A549 (cell line): ENCODE measurements around the gene GHR. TPM values are rescaled to one million over a fixed set of nuclear protein-coding genes. Genes with fewer than 3 reads are reported as not detected.

ENCODE experiments used
- ATAC-seq, 2 experiments: fragments of 200-7000 bp in 1 of 2; fragments of >200 bp in 1 of 2; cut with Nextera tagmentation in 1 of 2; cut with Tn5 transposase in 1 of 2; 3 replicates each; pipeline versions ENCODE4 v1.8.0 to v1.9.1; 2018 to 2020; ENCODE audit warnings: mild to moderate bottlenecking in 1 of 2, moderate library complexity in 1 of 2
- CTCF ChIA-PET: fragments of 300-600 bp; sonication (Branson Sonifier 250); formaldehyde crosslinking; extraction: SDS; loops from one replicate; lab custom pipeline; 2021; ENCODE audit warnings: antibody characterized with exemption, inconsistent platforms; lab: Yijun Ruan, JAX
- POLR2A ChIA-PET: fragments of 350-600 bp; formaldehyde crosslinking; extraction: SDS; loops from one replicate; lab custom pipeline; 2021; ENCODE audit warnings: antibody characterized with exemption, inconsistent platforms; lab: Yijun Ruan, JAX
- DNase-seq, 2 experiments: peaks; one replicate each; pipeline versions ENCODE4 v3.0.0 to v3.0.0-alpha.2; 2011 to 2016; ENCODE audit warnings: low read depth in 1 of 2, low spot score in 1 of 2
- FAIRE-seq: peaks from 2 replicates; lab custom pipeline; 2011; peaks lifted over from hg19 to GRCh38; lab: Jason Lieb, UNC
- H3K27ac ChIP-seq, 2 experiments: fragments of >200 bp; sonication (Bioruptor Twin); formaldehyde crosslinking; 3 replicates each; pipeline ENCODE4 v1.5.1; 2016 to 2017
- H3K4me1 ChIP-seq: fragments of >200 bp; sonication (Bioruptor Twin); formaldehyde crosslinking; 3 replicates; pipeline ENCODE4 v1.6.1; 2016
- H3K4me2 ChIP-seq: fragments of >200 bp; sonication (Bioruptor Twin); formaldehyde crosslinking; 3 replicates; pipeline ENCODE4 v1.6.1; 2016
- H3K4me3 ChIP-seq: fragments of >200 bp; sonication (Bioruptor Twin); formaldehyde crosslinking; 3 replicates; pipeline ENCODE4 v1.5.1; 2016
- H3K9me3 ChIP-seq: fragments of >200 bp; sonication (Bioruptor Twin); formaldehyde crosslinking; 3 replicates; pipeline ENCODE4 v1.6.1; 2016
- ATOH8 ChIP-seq: fragments of 250-450 bp; sonication (Bioruptor Pico); IDR thresholded peaks from 2 replicates; pipeline ENCODE4 v1.5.0; 2020; ENCODE audit warnings: low read depth, mild to moderate bottlenecking, moderate library complexity
- BCL3 ChIP-seq: fragments of >200 bp; sonication (Bioruptor Twin); formaldehyde crosslinking; IDR thresholded peaks from 3 replicates; pipeline ENCODE4 v1.6.1; 2016
- BHLHE40 ChIP-seq: IDR thresholded peaks from 2 replicates; pipeline ENCODE4 v1.6.1; 2012; ENCODE audit warnings: low read depth, low read length, inconsistent platforms
- CBX2 ChIP-seq: fragments of 200-600 bp; sonication (generic); IDR thresholded peaks from 2 replicates; pipeline ENCODE4 v1.6.1; 2016; ENCODE audit warnings: low read depth, mild to moderate bottlenecking, borderline replicate concordance
- EP300 ChIP-seq, 2 experiments: fragments of >200 bp; sonication (Bioruptor Twin); formaldehyde crosslinking; IDR thresholded peaks; 2 replicates in 1 of 2; 3 replicates in 1 of 2; pipeline ENCODE4 v1.6.1; 2016 to 2017
- FOSB ChIP-seq: fragments of 250-450 bp; sonication (Bioruptor Pico); IDR thresholded peaks from 2 replicates; pipeline ENCODE4 v1.5.0; 2020; ENCODE audit warnings: mild to moderate bottlenecking, moderate library complexity
- FOSL2 ChIP-seq, 2 experiments: fragments of 450-650 bp in 1 of 2; fragments of >200 bp in 1 of 2; sonication (Bioruptor Twin) in 1 of 2; formaldehyde crosslinking; IDR thresholded peaks; 2 replicates each; pipeline versions ENCODE4 v1.5.0 to v1.6.1; 2016 to 2020; ENCODE audit warnings: mild to moderate bottlenecking in 1 of 2, moderate library complexity in 1 of 2
- GATA3 ChIP-seq: IDR thresholded peaks from 2 replicates; pipeline ENCODE4 v1.6.1; 2012; ENCODE audit warnings: borderline replicate concordance
- HES2 ChIP-seq: fragments of >200 bp; sonication (Bioruptor Twin); formaldehyde crosslinking; IDR thresholded peaks from 2 replicates; pipeline ENCODE4 v1.6.1; 2016
- HEYL ChIP-seq: fragments of 250-450 bp; sonication (Bioruptor Pico); IDR thresholded peaks from 2 replicates; pipeline ENCODE4 v1.8.0; 2021; ENCODE audit warnings: mild to moderate bottlenecking, moderate library complexity
- HOXB13 ChIP-seq: fragments of 250-450 bp; sonication (Bioruptor Pico); IDR thresholded peaks from 2 replicates; pipeline ENCODE4 v1.5.0; 2020; ENCODE audit warnings: low read depth, mild to moderate bottlenecking, moderate library complexity
- JUN ChIP-seq, 2 experiments: fragments of >200 bp; sonication (Bioruptor Twin); formaldehyde crosslinking; IDR thresholded peaks; 2 replicates in 1 of 2; 3 replicates in 1 of 2; pipeline ENCODE4 v1.6.1; 2016 to 2017
- MAFK ChIP-seq: fragments of 450-650 bp; IDR thresholded peaks from 2 replicates; pipeline ENCODE4 v1.6.1; 2014; ENCODE audit not compliant: partially characterized antibody
- MYC ChIP-seq: IDR thresholded peaks from 2 replicates; pipeline ENCODE4 v1.6.1; 2012; ENCODE audit warnings: mild to moderate bottlenecking, inconsistent platforms, low read length, improper control_type of control experiment, borderline replicate concordance
- NFE2L2 ChIP-seq: fragments of 150-350 bp; conservative IDR thresholded peaks from 2 replicates; pipeline ENCODE4 v1.6.1; 2014; ENCODE audit warnings: low read length
- NPAS2 ChIP-seq: fragments of 250-450 bp; sonication (Bioruptor Pico); IDR thresholded peaks from 2 replicates; pipeline ENCODE4 v1.8.0; 2022; ENCODE audit warnings: mild to moderate bottlenecking, moderate library complexity, borderline replicate concordance
- RCOR1 ChIP-seq: fragments of 150-350 bp; IDR thresholded peaks from 2 replicates; pipeline ENCODE4 v1.6.1; 2014; ENCODE audit warnings: antibody characterized with exemption, low read length, low read depth
- RNF2 ChIP-seq: fragments of 200-600 bp; sonication (generic); IDR thresholded peaks from 2 replicates; pipeline ENCODE4 v1.6.1; 2016; ENCODE audit warnings: low read depth, mild to moderate bottlenecking, antibody characterized with exemption, moderate library complexity, borderline replicate concordance
- TFCP2L1 ChIP-seq: fragments of 250-450 bp; sonication (Bioruptor Pico); IDR thresholded peaks from 2 replicates; pipeline ENCODE4 v1.5.0; 2021; ENCODE audit warnings: mild to moderate bottlenecking
- ZC3H11A ChIP-seq: fragments of 450-650 bp; IDR thresholded peaks from 2 replicates; pipeline ENCODE4 v1.6.1; 2014; ENCODE audit warnings: antibody characterized with exemption, mild to moderate bottlenecking
- ZFP36 ChIP-seq: fragments of 450-650 bp; IDR thresholded peaks from 2 replicates; pipeline ENCODE4 v1.6.1; 2014; ENCODE audit warnings: borderline replicate concordance; ENCODE audit not compliant: partially characterized antibody
- ZNF302 ChIP-seq: fragments of 250-450 bp; sonication (Bioruptor Pico); IDR thresholded peaks from 2 replicates; pipeline ENCODE4 v1.9.0; 2021; ENCODE audit warnings: inconsistent platforms, mild to moderate bottlenecking, moderate library complexity
- WGBS: methylation state at CpG from one replicate; pipeline ENCODE4 v1.1.6; 2017; ENCODE audit errors: missing lambda C conversion rate; 5-methylcytosine and 5-hydroxymethylcytosine counted together
- polyA plus RNA-seq, 4 experiments: library from polyadenylated mRNA; depleted of rRNA in 3 of 4; stranded (reverse); fragments of >200 nt; fragmentation: RNase III in 1 of 4; extraction: RNeasy Plus Mini Kit Qiagen cat#74134 plus additional on column Dnase treatment in 1 of 4; gene quantifications; 2 replicates in 3 of 4; 3 replicates in 1 of 4; pipeline ENCODE4 v1.2.3, GENCODE V29; 2011 to 2017
- TF ChIP-seq, protein P1 (sequence below): IDR thresholded peaks from 2 replicates; pipeline ENCODE4 v1.6.1; 2012
- TF ChIP-seq, protein P2 (sequence below): fragments of >200 bp; sonication (Bioruptor Twin); formaldehyde crosslinking; IDR thresholded peaks from 3 replicates; pipeline ENCODE4 v1.5.1; 2016
- TF ChIP-seq, protein P3 (sequence below): fragments of 200-600 bp; sonication (generic); IDR thresholded peaks from 2 replicates; pipeline ENCODE4 v1.6.1; 2016; ENCODE audit warnings: antibody characterized with exemption, mild to moderate bottlenecking, moderate library complexity

The GHR gene
- polyA plus RNA-seq, 2 of the 4 experiments (the other 2 are of a cell fraction): 0.05 TPM; not detected in 1

DNA sequence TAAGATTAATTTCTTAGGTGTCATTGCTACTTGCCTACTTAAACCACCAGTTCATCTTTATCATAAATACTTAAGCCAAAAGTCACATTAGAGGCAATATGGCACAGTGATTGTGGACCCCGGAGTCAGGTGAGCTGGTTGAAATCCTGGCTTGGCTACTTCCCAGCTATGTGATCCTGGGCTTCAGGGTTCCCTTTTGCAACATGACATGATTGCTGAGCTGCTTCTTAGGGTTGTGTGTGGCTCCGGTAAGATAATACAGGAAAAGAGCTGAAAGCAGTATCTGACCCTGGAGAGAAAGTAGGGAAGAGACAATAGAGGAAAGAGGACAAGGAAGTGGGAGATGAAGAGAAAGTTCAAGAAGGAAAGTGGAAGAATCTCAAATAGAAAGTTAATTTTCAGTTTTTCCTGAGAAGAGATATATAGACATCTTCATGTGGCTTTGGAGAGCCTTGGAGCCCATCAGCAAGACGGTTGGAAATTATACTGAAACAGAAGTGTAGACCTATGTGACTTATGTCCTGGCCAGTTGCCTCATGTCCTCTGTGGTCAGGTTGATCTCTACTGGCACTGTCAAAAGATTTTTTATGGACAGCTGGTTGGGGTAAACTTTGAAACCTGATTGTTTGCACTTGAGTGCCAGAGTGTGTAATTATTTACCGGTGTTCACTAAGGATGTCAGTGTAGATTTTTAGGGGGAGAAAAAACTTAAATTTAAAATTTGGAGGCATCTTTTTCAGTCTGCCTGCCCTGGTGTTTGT, 93.2 kb downstream of the GHR start:
- 3% methylated on average over 4 of the region's 4 CpGs for WGBS
- FAIRE-seq (no peak), ATAC-seq (no peak), DNase-seq (no peak)
- ChIA-PET POLR2A (no interaction called here), CTCF (interaction anchor here (1.1 kb wide), 1 partner anchor 10 kb away, joined by 4 read pairs; no protein-coding TSS in a partner anchor)
- Histone ChIP-seq H3K27ac (no peak overlapping the region), H3K4me3 (no peak overlapping the region), H3K4me1 (no peaks in the 10 kb centered on the region), H3K9me3 (no peaks in the 10 kb centered on the region), H3K4me2 (no peak overlapping the region)
- TF ChIP-seq HOXB13 (CRISPR knock-in tag) (no peak), BHLHE40 (no peak), RNF2 (no peak), BCL3 (no peak), MYC (no peak), ZC3H11A (no peak), ZNF302 (no peak), RCOR1 (no peak), CBX2 (no peak), EP300 (IDR thresholded peaks at IDR 0.05) (no peak), FOSB (no peak), GATA3 (no peak), HES2 (no peak), ZFP36 (no peak), TFCP2L1 (CRISPR knock-in tag) (no peak)
- TF ChIP-seq, protein P1, sequence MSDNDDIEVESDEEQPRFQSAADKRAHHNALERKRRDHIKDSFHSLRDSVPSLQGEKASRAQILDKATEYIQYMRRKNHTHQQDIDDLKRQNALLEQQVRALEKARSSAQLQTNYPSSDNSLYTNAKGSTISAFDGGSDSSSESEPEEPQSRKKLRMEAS: no peak
- TF ChIP-seq, protein P2, sequence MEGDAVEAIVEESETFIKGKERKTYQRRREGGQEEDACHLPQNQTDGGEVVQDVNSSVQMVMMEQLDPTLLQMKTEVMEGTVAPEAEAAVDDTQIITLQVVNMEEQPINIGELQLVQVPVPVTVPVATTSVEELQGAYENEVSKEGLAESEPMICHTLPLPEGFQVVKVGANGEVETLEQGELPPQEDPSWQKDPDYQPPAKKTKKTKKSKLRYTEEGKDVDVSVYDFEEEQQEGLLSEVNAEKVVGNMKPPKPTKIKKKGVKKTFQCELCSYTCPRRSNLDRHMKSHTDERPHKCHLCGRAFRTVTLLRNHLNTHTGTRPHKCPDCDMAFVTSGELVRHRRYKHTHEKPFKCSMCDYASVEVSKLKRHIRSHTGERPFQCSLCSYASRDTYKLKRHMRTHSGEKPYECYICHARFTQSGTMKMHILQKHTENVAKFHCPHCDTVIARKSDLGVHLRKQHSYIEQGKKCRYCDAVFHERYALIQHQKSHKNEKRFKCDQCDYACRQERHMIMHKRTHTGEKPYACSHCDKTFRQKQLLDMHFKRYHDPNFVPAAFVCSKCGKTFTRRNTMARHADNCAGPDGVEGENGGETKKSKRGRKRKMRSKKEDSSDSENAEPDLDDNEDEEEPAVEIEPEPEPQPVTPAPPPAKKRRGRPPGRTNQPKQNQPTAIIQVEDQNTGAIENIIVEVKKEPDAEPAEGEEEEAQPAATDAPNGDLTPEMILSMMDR: no peak

GRCh38 chr5:42517164-42517563, 93.9 kb downstream of the GHR start:
- FAIRE-seq: no peak
- Histone ChIP-seq H3K4me3 (no peak overlapping the region), H3K4me2 (no peak overlapping the region), H3K9me3 (no peaks in the 10 kb centered on the region), H3K27ac (no peak overlapping the region), H3K4me1 (no peaks in the 10 kb centered on the region)
- POLR2A ChIA-PET: no interaction called here
- DNase-seq: no peak
- ATAC-seq: no peak
- CTCF ChIA-PET: no interaction called here
- 0% methylated on average over 2 of the region's 2 CpGs for WGBS
- TF ChIP-seq BHLHE40 (no peak), JUN (IDR thresholded peaks at IDR 0.05) (no peak), ATOH8 (no peak), NFE2L2 (no peak), FOSL2 (IDR thresholded peaks at IDR 0.05) (no peak), FOSL2 (CRISPR knock-in tag; IDR thresholded peaks at IDR 0.05) (no peak), ZFP36 (no peak), ZC3H11A (no peak), NPAS2 (CRISPR knock-in tag) (no peak), HEYL (CRISPR knock-in tag) (no peak), RNF2 (no peak), MAFK (no peak)
- TF ChIP-seq, protein P1: no peak
- TF ChIP-seq, protein P3, sequence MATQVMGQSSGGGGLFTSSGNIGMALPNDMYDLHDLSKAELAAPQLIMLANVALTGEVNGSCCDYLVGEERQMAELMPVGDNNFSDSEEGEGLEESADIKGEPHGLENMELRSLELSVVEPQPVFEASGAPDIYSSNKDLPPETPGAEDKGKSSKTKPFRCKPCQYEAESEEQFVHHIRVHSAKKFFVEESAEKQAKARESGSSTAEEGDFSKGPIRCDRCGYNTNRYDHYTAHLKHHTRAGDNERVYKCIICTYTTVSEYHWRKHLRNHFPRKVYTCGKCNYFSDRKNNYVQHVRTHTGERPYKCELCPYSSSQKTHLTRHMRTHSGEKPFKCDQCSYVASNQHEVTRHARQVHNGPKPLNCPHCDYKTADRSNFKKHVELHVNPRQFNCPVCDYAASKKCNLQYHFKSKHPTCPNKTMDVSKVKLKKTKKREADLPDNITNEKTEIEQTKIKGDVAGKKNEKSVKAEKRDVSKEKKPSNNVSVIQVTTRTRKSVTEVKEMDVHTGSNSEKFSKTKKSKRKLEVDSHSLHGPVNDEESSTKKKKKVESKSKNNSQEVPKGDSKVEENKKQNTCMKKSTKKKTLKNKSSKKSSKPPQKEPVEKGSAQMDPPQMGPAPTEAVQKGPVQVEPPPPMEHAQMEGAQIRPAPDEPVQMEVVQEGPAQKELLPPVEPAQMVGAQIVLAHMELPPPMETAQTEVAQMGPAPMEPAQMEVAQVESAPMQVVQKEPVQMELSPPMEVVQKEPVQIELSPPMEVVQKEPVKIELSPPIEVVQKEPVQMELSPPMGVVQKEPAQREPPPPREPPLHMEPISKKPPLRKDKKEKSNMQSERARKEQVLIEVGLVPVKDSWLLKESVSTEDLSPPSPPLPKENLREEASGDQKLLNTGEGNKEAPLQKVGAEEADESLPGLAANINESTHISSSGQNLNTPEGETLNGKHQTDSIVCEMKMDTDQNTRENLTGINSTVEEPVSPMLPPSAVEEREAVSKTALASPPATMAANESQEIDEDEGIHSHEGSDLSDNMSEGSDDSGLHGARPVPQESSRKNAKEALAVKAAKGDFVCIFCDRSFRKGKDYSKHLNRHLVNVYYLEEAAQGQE: no peak
- TF ChIP-seq, protein P2: no peak
